ENCODE measurements around the gene CGB7.
"Not testable (repeated sequence)": the region's sequence is repeated elsewhere in the genome, so short reads cannot be mapped to it uniquely, and the experiment has no call there.

CGB7 gene

DNA sequence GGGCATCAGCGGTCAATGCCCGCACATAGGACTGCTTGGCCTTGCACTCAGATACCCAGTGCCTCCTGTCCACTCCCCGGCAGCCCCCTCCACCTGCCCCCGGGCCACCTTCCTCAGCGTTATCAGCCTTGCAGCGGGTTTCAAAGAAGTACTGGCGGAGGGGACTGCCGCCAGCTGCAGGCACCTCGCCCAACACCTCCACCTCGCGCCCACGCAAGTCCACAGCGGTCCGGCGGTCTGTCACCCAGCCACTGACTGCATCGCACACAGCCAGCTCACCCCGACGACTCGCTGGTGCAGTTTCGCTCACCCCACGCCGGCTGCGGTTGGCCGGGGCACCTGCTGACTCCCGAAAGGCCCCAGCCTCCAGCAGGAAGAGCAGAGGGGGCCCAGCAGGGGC, 3.9 kb upstream of the CGB7 start:
- Mint-ChIP-seq H3K27ac (no peak overlapping the region), H3K4me3 (no peak overlapping the region), H3K27me3 (peaks cover 25% of the 10 kb centered on the region), H3K36me3 (no peaks in the 10 kb centered on the region), H3K9me3 (no peaks in the 10 kb centered on the region), H3K4me1 (peaks cover 15% of the 10 kb centered on the region)

DNA sequence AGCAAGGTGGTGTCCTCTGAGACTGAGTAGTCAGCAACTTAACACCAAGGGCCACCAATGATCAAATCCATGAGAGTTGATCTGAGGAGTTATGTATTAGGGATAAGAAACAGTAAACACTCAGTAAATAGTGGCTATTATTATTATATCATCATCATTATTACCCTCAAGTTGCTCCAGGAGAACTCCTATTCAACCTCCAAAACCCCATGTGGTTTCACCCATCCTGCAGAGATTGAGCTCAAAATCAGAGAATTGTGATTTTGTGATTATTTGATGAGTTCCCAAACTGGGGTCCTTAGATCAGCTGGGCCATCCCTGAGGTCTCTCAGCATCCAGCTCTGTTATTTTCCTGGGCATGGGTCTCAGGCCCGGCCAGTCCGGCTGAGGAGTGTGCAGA, 3.5 kb upstream of the CGB7 start:
- H3K27ac Mint-ChIP-seq = no peak overlapping the region
- no peak overlapping the region for H3K4me3 Mint-ChIP-seq
- no peaks in the 10 kb centered on the region for H3K36me3 Mint-ChIP-seq
- H3K4me1 Mint-ChIP-seq = peaks cover 15% of the 10 kb centered on the region
- H3K9me3 Mint-ChIP-seq = no peaks in the 10 kb centered on the region
- H3K27me3 Mint-ChIP-seq = peaks cover 23% of the 10 kb centered on the region

DNA sequence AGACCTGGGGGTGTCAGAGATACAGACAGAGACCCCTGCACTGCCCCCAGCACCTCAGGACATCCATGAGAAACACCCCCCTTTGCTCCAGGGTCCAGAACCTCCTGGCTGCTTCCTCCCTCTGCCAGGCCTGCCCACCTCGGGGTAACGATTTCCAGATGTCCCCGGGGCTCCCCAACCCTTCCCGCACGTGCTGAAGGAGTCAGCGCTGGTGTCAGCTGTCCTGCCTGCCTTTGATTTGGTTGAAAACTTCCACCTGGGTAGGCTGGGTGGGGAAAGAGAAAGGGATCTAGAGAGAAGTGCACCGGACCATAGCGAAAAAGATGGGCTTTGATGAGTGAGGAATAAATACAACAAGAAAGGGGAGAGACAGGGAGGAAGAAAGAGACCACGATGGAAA, 1.5 kb upstream of the CGB7 start:
- Mint-ChIP-seq H3K9me3 (no peaks in the 10 kb centered on the region), H3K4me3 (no peak overlapping the region), H3K4me1 (peaks cover 15% of the 10 kb centered on the region), H3K27me3 (peaks cover 17% of the 10 kb centered on the region), H3K27ac (peak overlapping the region; percentile 14), H3K36me3 (no peaks in the 10 kb centered on the region)

DNA sequence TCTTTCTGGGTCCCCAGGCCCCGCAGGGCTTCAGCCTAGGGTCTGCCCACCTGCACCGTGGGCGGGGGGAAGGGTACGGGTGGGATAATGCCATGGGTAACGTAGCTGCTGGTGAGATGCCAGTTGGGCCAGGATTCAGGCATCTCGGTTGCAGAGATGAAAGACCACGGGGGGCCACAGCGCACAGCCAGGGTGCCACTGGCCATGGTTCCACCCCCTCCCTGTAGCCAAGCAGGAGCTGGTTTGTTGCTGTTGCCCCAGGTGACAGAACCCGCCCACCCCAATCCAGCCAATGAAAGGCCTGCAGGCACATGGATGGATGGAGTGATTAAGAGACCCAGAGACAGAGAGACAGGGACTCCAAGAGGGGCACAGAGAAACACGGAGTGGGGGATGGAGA, 1.0 kb upstream of the CGB7 start:
- H3K4me1 Mint-ChIP-seq = peaks cover 15% of the 10 kb centered on the region
- H3K27ac Mint-ChIP-seq = no peak overlapping the region
- peaks cover 17% of the 10 kb centered on the region for H3K27me3 Mint-ChIP-seq
- H3K36me3 Mint-ChIP-seq = no peaks in the 10 kb centered on the region
- peak overlapping the region; percentile 87 for H3K4me3 Mint-ChIP-seq
- no peaks in the 10 kb centered on the region for H3K9me3 Mint-ChIP-seq

DNA sequence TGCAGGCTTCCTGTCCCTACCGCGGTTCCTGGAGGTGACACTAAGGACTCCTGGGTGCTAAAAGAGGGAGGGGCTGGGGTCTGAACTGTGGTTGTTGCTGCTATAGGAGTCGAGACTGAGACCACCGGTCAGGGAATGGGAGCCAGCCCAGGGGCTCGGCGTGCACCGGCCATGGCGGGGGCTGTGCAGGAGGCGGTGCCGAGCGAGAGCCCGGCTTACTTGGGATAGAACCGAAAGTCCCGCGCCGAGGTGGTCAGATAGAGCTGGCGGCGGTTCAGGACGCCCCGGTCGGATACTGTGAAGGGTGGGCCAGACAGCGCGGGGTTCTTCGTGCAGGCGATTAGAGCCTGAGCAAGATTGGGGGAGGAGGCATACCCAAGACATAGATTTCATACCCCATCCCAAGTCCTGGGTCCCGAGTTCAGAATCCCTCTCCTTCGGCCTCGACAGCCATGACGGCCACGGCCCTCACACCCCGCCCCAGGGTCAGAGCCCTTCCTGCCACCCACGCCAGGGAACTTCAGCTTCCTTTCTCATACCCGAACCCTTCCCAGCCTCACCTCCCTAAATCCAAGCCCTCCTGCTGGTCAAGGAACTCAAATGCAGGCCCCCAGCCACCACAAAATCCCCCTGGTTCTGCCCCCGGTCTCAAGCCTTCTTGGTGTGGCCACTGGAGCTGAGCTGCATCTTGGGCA, 500 bp downstream of the CGB7 start:
- Mint-ChIP-seq H3K4me3 (peak overlapping the region; percentile 87), H3K4me1 (peaks cover 15% of the 10 kb centered on the region), H3K27me3 (peaks cover 17% of the 10 kb centered on the region)
- H3K36me3 Mint-ChIP-seq, H3K9me3 Mint-ChIP-seq, H3K27ac Mint-ChIP-seq: not testable (repeated sequence)

DNA sequence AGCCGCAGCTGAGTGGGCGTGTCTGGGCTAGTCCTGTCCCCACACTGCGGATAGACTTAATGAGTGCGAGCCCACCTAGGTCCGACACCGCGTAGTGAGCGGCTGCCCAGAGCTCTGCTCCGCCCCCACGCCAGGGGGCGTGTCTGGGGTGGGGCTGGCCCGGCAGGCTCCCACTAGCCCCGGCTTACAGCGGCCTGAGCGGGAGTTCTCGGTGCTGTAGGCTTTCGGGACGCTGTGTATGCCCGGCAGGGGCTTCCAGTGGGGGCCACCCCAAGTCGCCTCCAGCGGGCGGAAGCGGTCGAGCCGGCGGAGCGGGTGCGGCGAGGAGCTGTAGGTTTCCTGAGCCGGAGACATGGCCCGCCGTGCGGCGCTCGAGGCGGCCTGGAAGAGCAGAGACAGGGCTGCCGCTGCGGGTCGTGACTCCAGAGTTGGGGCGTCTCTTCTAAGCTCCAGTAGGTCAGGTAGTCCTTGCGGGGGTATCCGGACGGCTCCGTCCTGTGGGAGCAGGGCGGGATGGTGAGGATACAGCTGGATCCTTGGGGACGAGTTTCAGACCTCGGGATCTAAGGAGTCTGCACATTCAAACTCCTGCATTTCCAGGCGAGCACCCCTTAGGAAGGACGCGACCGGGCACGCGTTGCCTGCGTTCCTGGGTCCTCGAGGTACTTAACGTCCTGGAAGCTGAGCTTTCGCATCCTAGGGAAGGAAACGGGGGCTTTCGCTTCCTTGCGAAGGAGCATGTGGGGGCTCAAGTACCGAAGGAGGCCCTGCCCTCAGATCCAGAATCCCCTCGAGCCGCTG, 1.2 kb downstream of the CGB7 start:
- H3K27me3 Mint-ChIP-seq = peaks cover 17% of the 10 kb centered on the region
- no peaks in the 10 kb centered on the region for H3K36me3 Mint-ChIP-seq
- H3K4me3 Mint-ChIP-seq = peak overlapping the region; percentile 87
- no peaks in the 10 kb centered on the region for H3K9me3 Mint-ChIP-seq
- H3K4me1 Mint-ChIP-seq = peaks cover 15% of the 10 kb centered on the region
- no peak overlapping the region for H3K27ac Mint-ChIP-seq

DNA sequence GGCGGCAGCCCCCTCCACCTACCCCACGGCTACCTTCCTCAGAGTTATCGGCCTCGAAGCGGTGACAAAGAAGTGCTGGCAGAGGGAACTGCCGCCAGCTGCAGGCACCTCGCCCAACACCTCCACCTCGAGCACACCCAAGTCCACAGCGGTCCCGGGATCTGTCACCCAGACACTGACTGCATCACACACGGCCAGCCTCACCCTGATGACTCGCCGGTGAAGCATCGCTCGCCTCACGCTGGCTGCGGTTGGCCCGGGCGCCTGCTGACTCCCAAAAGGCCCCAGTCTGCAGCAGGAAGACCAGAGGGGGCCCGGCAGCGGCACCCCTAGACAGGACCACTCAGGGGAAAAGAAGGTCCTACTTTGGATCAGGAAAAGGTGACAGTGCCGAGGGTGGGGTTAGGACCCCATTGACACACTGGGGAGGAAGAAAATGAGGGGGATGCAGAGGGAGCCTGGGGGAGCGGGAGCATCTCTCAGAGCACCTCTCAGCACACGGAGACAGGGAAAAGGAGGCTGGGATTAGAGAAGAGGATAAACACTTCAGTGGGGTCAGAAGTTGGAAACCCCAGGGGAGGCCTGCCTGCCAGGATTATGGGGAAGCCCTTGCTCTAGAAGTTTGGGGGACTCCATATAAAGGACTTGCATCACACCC, 7.0 kb downstream of the CGB7 start:
- H3K4me3 Mint-ChIP-seq, H3K4me1 Mint-ChIP-seq, H3K27me3 Mint-ChIP-seq, H3K36me3 Mint-ChIP-seq, H3K9me3 Mint-ChIP-seq: not testable (repeated sequence)
- H3K27ac Mint-ChIP-seq = peak overlapping the region; percentile 72

DNA sequence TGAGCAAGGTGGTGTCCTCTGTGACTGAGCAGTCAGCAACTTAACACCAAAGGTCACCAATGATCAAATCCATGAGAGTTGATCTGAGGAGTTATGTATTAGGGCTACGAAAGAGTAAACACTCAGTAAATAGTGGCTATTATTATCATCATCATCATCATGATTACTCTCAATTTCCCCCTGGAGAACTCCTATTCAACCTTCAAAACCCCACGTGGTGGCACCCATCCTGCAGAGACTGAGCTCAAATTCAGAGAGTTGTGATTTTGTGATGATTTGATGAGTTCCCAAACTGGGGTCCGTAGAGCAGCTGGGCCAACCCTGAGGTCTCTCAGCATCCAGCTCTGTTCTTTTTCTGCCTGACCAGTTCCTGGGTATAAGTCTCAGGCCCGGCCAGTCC, 7.7 kb downstream of the CGB7 start:
- H3K27ac Mint-ChIP-seq, H3K36me3 Mint-ChIP-seq, H3K4me3 Mint-ChIP-seq, H3K9me3 Mint-ChIP-seq, H3K27me3 Mint-ChIP-seq, H3K4me1 Mint-ChIP-seq: not testable (repeated sequence)

DNA sequence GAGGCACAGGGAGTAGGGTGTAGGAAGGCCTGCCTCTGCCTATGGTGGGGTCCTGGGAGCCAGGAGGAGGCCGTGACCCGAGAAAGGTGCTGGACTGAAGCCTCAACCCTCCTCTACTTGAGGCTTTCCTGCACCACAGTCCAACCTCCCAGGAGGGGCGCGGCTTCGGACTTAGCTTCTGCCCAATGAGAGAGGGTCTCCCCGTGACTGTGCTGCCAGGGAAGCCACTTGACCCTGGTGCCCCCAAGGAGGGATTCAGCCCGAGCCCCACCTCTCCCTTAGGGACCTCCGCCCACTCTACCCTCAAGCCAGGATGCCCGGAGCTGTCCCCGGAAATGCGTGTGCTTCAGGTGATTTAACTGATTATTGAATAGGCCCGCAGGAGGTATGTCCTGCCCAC, 8.5 kb downstream of the CGB7 start, which contains the start of gene CGB8:
Gene CGB8, minus strand, starts transcription at position 101 of the 400 bp plus-strand sequence. CDS start 372 bp downstream, outside the sequence.
- not testable (repeated sequence) for H3K36me3 Mint-ChIP-seq, H3K4me1 Mint-ChIP-seq, H3K27ac Mint-ChIP-seq, H3K4me3 Mint-ChIP-seq, H3K27me3 Mint-ChIP-seq, H3K9me3 Mint-ChIP-seq

DNA sequence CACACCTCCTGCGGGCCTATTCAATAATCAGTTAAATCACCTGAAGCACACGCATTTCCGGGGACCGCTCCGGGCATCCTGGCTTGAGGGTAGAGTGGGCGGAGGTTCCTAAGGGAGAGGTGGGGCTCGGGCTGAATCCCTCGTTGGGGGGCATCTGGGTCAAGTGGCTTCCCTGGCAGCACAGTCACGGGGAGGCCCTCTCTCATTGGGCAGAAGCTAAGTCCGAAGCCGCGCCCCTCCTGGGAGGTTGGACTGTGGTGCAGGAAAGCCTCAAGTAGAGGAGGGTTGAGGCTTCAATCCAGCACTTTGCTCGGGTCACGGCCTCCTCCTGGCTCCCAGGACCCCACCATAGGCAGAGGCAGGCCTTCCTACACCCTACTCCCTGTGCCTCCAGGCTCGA, 14.0 kb downstream of the CGB7 start, which contains the start of gene CGB5:
Gene CGB5, plus strand, starts transcription at position 301 of the 400 bp plus-strand sequence. CDS start 362 bp downstream, outside the sequence.
- not testable (repeated sequence) for H3K9me3 Mint-ChIP-seq, H3K4me3 Mint-ChIP-seq, H3K27me3 Mint-ChIP-seq, H3K27ac Mint-ChIP-seq, H3K4me1 Mint-ChIP-seq, H3K36me3 Mint-ChIP-seq

DNA sequence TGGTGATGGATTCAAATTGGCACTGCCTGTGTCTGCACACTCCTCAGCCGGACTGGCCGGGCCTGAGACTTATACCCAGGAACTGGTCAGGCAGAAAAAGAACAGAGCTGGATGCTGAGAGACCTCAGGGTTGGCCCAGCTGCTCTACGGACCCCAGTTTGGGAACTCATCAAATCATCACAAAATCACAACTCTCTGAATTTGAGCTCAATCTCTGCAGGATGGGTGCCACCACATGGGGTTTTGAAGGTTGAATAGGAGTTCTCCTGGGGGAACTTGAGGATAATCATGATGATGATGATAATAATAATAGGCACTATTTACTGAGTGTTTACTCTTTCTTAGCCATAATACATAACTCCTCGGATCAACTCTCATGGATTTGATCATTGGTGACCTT, 14.9 kb downstream of the CGB7 start:
- H3K36me3 Mint-ChIP-seq, H3K9me3 Mint-ChIP-seq, H3K4me3 Mint-ChIP-seq, H3K4me1 Mint-ChIP-seq, H3K27ac Mint-ChIP-seq, H3K27me3 Mint-ChIP-seq: not testable (repeated sequence)

DNA sequence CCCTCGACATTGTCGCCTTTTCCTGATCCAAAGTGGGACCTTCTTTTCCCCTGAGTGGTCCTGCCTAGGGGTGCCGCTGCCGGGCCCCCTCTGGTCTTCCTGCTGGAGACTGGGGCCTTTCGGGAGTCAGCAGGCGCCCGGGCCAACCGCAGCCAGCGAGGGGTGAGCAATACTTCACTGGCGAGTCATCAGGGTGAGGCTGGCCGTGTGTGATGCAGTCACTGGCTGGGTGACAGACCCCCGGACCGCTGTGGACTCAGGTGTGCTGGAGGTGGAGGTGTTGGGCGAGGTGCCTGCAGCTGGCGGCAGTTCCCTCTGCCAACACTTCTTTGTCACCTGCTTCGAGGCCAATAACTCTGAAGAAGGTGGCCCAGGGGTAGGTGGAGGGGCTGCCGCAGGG, 15.4 kb downstream of the CGB7 start:
- H3K27ac Mint-ChIP-seq = no peak overlapping the region
- no peaks in the 10 kb centered on the region for H3K36me3 Mint-ChIP-seq
- H3K4me1 Mint-ChIP-seq = no peaks in the 10 kb centered on the region
- H3K27me3 Mint-ChIP-seq = no peaks in the 10 kb centered on the region
- H3K9me3 Mint-ChIP-seq = no peaks in the 10 kb centered on the region
- H3K4me3 Mint-ChIP-seq = no peak overlapping the region

DNA sequence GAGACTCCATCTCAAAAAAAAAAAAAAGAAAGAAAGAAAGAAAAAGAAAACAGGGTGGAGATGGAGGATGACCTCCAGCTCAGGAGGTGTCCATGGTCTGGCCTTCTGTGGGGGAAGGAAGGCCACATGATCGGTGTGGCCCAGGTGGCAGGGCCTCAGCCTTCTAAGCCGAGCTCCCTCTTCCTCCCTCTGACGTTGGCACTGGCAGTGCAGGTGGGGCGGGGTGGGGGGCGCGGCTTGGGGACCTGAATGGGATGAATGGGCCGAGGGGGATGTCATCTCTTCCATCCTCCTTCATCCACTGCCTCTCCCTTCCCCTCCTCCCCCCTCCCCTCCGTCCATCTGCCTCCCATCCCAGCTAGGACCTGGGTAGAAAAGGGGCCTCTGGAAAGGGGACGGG, 17.8 kb downstream of the CGB7 start:
- H3K36me3 Mint-ChIP-seq, H3K9me3 Mint-ChIP-seq, H3K4me1 Mint-ChIP-seq, H3K4me3 Mint-ChIP-seq, H3K27ac Mint-ChIP-seq, H3K27me3 Mint-ChIP-seq: not testable (repeated sequence)

DNA sequence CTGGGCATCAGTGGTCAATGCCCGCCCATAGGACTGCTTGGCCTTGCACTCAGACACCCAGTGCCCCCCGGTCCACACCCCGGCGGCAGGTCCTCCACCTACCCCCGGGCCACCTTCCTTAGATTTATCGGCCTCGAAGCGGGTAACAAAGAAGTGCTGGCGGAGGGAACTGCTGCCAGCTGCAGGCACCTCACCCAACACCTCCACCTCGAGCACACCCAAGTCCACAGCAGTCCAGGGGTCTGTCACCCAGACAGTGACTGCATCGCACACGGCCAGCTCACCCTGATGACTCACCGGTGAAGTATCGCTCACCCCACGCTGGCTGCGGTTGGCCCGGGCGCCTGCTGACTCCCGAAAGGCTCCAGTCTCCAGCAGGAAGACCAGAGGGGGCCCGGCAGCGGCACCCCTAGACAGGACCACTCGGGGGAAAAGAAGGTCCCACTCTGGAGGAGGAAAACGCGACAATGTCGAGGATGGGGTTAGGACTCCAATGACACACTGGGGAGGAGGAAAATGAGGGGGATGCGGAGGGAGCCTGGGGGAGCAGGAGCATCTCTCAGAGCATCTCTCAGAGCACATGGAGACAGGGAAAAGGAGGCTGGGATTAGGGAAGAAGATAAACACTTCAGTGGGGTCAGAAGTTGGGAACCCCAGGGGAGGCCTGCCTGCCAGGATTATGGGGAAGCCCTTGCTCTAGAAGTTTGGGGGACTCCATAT, 18.8 kb downstream of the CGB7 start:
- H3K4me3 Mint-ChIP-seq, H3K9me3 Mint-ChIP-seq, H3K27me3 Mint-ChIP-seq, H3K4me1 Mint-ChIP-seq, H3K36me3 Mint-ChIP-seq, H3K27ac Mint-ChIP-seq: not testable (repeated sequence)

DNA sequence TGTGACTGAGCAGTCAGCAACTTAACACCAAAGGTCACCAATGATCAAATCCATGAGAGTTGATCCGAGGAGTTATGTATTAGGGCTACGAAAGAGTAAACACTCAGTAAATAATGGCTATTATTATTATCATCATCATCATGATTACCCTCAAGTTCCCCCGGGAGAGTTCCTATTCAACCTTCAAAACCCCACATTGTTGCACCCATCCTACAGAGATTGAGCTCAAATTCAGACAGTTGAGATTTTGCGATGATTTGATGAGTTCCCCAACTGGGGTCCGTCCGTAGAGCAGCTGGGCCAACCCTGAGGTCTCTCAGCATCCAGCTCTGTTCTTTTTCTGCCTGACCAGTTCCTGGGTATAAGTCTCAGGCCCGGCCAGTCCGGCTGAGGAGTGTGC, 19.4 kb downstream of the CGB7 start:
- not testable (repeated sequence) for H3K27ac Mint-ChIP-seq, H3K27me3 Mint-ChIP-seq, H3K4me3 Mint-ChIP-seq, H3K9me3 Mint-ChIP-seq, H3K4me1 Mint-ChIP-seq, H3K36me3 Mint-ChIP-seq

DNA sequence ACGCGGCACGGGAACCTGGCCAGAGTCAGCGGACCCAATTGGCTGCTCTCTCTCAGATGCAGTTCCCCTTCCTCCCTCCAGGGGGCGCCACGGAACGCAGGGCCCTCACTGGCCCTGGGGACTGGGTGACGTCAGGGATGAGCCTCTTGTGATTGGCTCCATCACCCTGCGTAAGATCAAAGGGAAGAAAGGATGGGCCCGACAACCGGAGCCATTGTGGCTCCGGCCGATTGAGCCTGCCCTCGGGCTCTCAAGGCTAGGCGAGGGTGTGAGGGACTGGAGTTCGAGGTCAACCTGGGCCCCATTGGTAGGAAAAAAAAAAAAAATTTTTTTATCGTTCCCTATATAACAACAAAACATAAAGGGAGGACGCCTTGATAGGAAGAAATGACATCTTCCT, 20.7 kb downstream of the CGB7 start, which contains the start of gene CGB1:
Gene CGB1, minus strand, starts transcription at position 81 of the 400 bp plus-strand sequence. CDS start 184 bp downstream, outside the sequence.
- not testable (repeated sequence) for H3K9me3 Mint-ChIP-seq, H3K4me1 Mint-ChIP-seq, H3K27ac Mint-ChIP-seq

More for the DNA sequence above, 20.7 kb downstream of the CGB7 start, which contains the start of gene CGB1:
- not testable (repeated sequence) for H3K4me3 Mint-ChIP-seq, H3K36me3 Mint-ChIP-seq, H3K27me3 Mint-ChIP-seq

Measured in activated naive CD4-positive, alpha-beta T cell treated with anti-CD3 and anti-CD28 coated beads, Interleukin-2, amount 50 U/mL, for 24 hours (primary cell).